ENCODE measurements around the gene NOP14. TPM values are rescaled to one million over a fixed set of nuclear protein-coding genes. Genes with fewer than 3 reads are reported as not detected.

Gene NOP14
- total and polyA plus RNA-seq, 3 donors from 2014 or later: 15.0 to 25.4 (median 17.4) TPM

GRCh38 chr4:2932951-2933565 is 30.1 kb downstream of the NOP14 start:
- peak overlapping the region in 1 of 2 donors; percentile 72 for H3K27ac ChIP-seq
- TF ChIP-seq CTCF (IDR thresholded peaks at IDR 0.05) (no peak), POLR2A (IDR thresholded peaks at IDR 0.05) (no peak)
- 76 to 79% methylated on average over 12 to 15 of the region's 15 CpGs for WGBS, 2 donors
- intact Hi-C loops (cut with DNase I; ENCODE audit: low total_unique reads): loop anchor here (10.0 kb wide), 1 partner anchor 168 kb away; no protein-coding TSS in a partner anchor
- H3K9me3 ChIP-seq: no peaks in the 10 kb centered on the region
- peaks cover 13% of the 10 kb centered on the region for H3K4me1 ChIP-seq
- H3K27me3 ChIP-seq: no peaks in the 10 kb centered on the region
- peak overlapping the region in 1 of 2 donors; percentile 90 for H3K4me3 ChIP-seq
- H3K36me3 ChIP-seq (ENCODE audit: low read depth, missing control alignments): no peaks in the 10 kb centered on the region
- no peak for DNase-seq

- H3K36me3 ChIP-seq (ENCODE audit: low read depth, missing control alignments): no peaks in the 10 kb centered on the region
These were observed 30.8 kb downstream of the NOP14 start for GRCh38 chr4:2932321-2932950.

GRCh38 chr4:2931512-2932301 is 31.5 kb downstream of the NOP14 start:
- TF ChIP-seq POLR2A (IDR thresholded peaks at IDR 0.05) (no peak), CTCF (IDR thresholded peaks at IDR 0.05) (no peak)
- no peaks in the 10 kb centered on the region for H3K27me3 ChIP-seq
- no peak for DNase-seq
- H3K4me3 ChIP-seq: no peak overlapping the region
- no peak overlapping the region for H3K27ac ChIP-seq
- WGBS, 2 donors: 80 to 89% methylated on average over 20 to 38 of the region's 38 CpGs
- peaks cover 7% of the 10 kb centered on the region for H3K4me1 ChIP-seq
- H3K36me3 ChIP-seq (ENCODE audit: low read depth, missing control alignments): no peaks in the 10 kb centered on the region
- intact Hi-C loops (cut with DNase I; ENCODE audit: low total_unique reads): loop anchor here (10.0 kb wide), 1 partner anchor 167 kb away; no protein-coding TSS in a partner anchor
- no peaks in the 10 kb centered on the region for H3K9me3 ChIP-seq

More at GRCh38 chr4:2932321-2932950, 30.8 kb downstream of the NOP14 start:
- Histone ChIP-seq H3K27ac (no peak overlapping the region), H3K9me3 (no peaks in the 10 kb centered on the region), H3K27me3 (no peaks in the 10 kb centered on the region), H3K4me1 (peaks cover 11% of the 10 kb centered on the region), H3K4me3 (no peak overlapping the region)
- TF ChIP-seq CTCF (IDR thresholded peaks at IDR 0.05) (no peak), POLR2A (IDR thresholded peaks at IDR 0.05) (no peak)
- 88 to 91% methylated on average over 12 to 18 of the region's 18 CpGs for WGBS, 2 donors
- intact Hi-C loops (cut with DNase I; ENCODE audit: low total_unique reads): loop anchor here (10.0 kb wide), 1 partner anchor 168 kb away; no protein-coding TSS in a partner anchor
- no peak for DNase-seq

- 81 to 94% methylated on average over 13 to 32 of the region's 34 CpGs for whole genome bisulfite sequencing, 2 donors
- no peak for TF ChIP-seq POLR2A (IDR thresholded peaks at IDR 0.05)
- TF ChIP-seq CTCF (IDR thresholded peaks at IDR 0.05): no peak
- Histone ChIP-seq H3K4me3 (no peak overlapping the region), H3K27me3 (no peaks in the 10 kb centered on the region), H3K4me1 (peaks cover 7% of the 10 kb centered on the region), H3K36me3 (ENCODE audit: low read depth, missing control alignments) (no peaks in the 10 kb centered on the region), H3K9me3 (no peaks in the 10 kb centered on the region), H3K27ac (no peak overlapping the region)
- no peak for DNase-seq
- intact Hi-C loops (cut with DNase I; ENCODE audit: low total_unique reads): loop anchor here (10.0 kb wide), 1 partner anchor 166 kb away; no protein-coding TSS in a partner anchor
These were observed 32.3 kb downstream of the NOP14 start for GRCh38 chr4:2930758-2931511.

Data from testis (tissue), 3 donors.